Measurements from ENCODE around the gene PLXNA1. TPM values are rescaled to one million over a fixed set of nuclear protein-coding genes. Genes with fewer than 3 reads are reported as not detected.

PLXNA1 gene
- polyA plus RNA-seq, 1 experiment: 57.2 TPM

- Histone ChIP-seq H3K36me3 (ENCODE audit: control insufficient read depth, insufficient read depth, low read length) (no peaks in the 10 kb centered on the region), H3K27me3 (ENCODE audit: control insufficient read depth, insufficient read depth, low read length) (no peaks in the 10 kb centered on the region; the same call in 1 of the 2 replicates), H3K4me3 (ENCODE audit: low read depth, low read length) (no peak overlapping the region)
- TF ChIP-seq CTCF (IDR thresholded peaks at IDR 0.05; ENCODE audit: insufficient read depth, low read depth, low read length): no peak
- DNase-seq (ENCODE audit: low read depth): no peak
- ChIA-PET CTCF (interaction anchor here (0.8 to 2.5 kb wide), 6 partner anchors 10 to 217 kb away, joined by 3 to 19 read pairs (median 4); partner anchors contain the start of gene PLXNA1), POLR2A (no interaction called here)
These were observed 11.0 kb upstream of the PLXNA1 start for GRCh38 chr3:126971891-126972351.

- no peaks in the 10 kb centered on the region; the same call in 1 of the 2 replicates for H3K27me3 ChIP-seq (ENCODE audit: control insufficient read depth, insufficient read depth, low read length)
- no peak overlapping the region for H3K4me3 ChIP-seq (ENCODE audit: low read depth, low read length)
- ChIA-PET POLR2A (interaction anchor here (0.6 kb wide), 1 partner anchor 7 kb away, joined by 3 read pairs; no protein-coding TSS in a partner anchor), CTCF (interaction anchor here (1.5 to 2.5 kb wide), 3 partner anchors 9 to 221 kb away, joined by 8 to 19 read pairs (median 9); partner anchors contain the start of gene PLXNA1)
- no peaks in the 10 kb centered on the region for H3K36me3 ChIP-seq (ENCODE audit: control insufficient read depth, insufficient read depth, low read length)
- no peak for TF ChIP-seq CTCF (IDR thresholded peaks at IDR 0.05; ENCODE audit: insufficient read depth, low read depth, low read length)
- DNase-seq (ENCODE audit: low read depth): no peak
These were observed 10.0 kb upstream of the PLXNA1 start for GRCh38 chr3:126972866-126973265.

GRCh38 chr3:126973814-126974213 is 9.1 kb upstream of the PLXNA1 start:
- Histone ChIP-seq H3K4me3 (ENCODE audit: low read depth, low read length) (no peak overlapping the region), H3K36me3 (ENCODE audit: control insufficient read depth, insufficient read depth, low read length) (no peaks in the 10 kb centered on the region), H3K27me3 (ENCODE audit: control insufficient read depth, insufficient read depth, low read length) (no peaks in the 10 kb centered on the region; the same call in 1 of the 2 replicates)
- TF ChIP-seq CTCF (IDR thresholded peaks at IDR 0.05; ENCODE audit: insufficient read depth, low read depth, low read length): no peak
- POLR2A ChIA-PET: no interaction called here
- no peak for DNase-seq (ENCODE audit: low read depth)
- CTCF ChIA-PET: interaction anchor here (1.5 to 2.5 kb wide), 3 partner anchors 8 to 222 kb away, joined by 8 to 19 read pairs (median 9); partner anchors contain the start of gene PLXNA1

GRCh38 chr3:126974756-126975155 is 8.2 kb upstream of the PLXNA1 start:
- H3K27me3 ChIP-seq (ENCODE audit: control insufficient read depth, insufficient read depth, low read length): no peaks in the 10 kb centered on the region; the same call in 1 of the 2 replicates
- H3K36me3 ChIP-seq (ENCODE audit: control insufficient read depth, insufficient read depth, low read length): no peaks in the 10 kb centered on the region
- CTCF ChIA-PET: no interaction called here
- no peak for TF ChIP-seq CTCF (IDR thresholded peaks at IDR 0.05; ENCODE audit: insufficient read depth, low read depth, low read length)
- no peak for DNase-seq (ENCODE audit: low read depth)
- POLR2A ChIA-PET: no interaction called here
- H3K4me3 ChIP-seq (ENCODE audit: low read depth, low read length): no peak overlapping the region

GRCh38 chr3:126976906-126977305 is 6.0 kb upstream of the PLXNA1 start:
- ChIA-PET CTCF (no interaction called here), POLR2A (no interaction called here)
- Histone ChIP-seq H3K36me3 (ENCODE audit: control insufficient read depth, insufficient read depth, low read length) (no peaks in the 10 kb centered on the region), H3K4me3 (ENCODE audit: low read depth, low read length) (no peak overlapping the region), H3K27me3 (ENCODE audit: control insufficient read depth, insufficient read depth, low read length) (no peaks in the 10 kb centered on the region; the same call in 1 of the 2 replicates)
- DNase-seq (ENCODE audit: low read depth): no peak
- no peak for TF ChIP-seq CTCF (IDR thresholded peaks at IDR 0.05; ENCODE audit: insufficient read depth, low read depth, low read length)
